Activated T-helper 17 cell treated with anti-CD3 and anti-CD28 coated beads, Interleukin-2, amount 50 U/mL, for 72 hours (primary cell): ENCODE results near the gene KISS1. TPM values are rescaled to one million over a fixed set of nuclear protein-coding genes. Genes with fewer than 3 reads are reported as not detected.
A peak's percentile ranks its signal among the peaks of the same experiment; 100 is the strongest.

Experiments used
- ATAC-seq: fragments of 150-1000 bp; cut with Tn5 transposase; replicated peaks from 2 replicates; pipeline ENCODE4 v1.10.0; 2021; ENCODE audit warnings: mild to moderate bottlenecking, moderate library complexity
- H3K27ac Mint-ChIP-seq: one replicate; pipeline ENCODE4 v1.8.0; 2022; ENCODE audit warnings: mixed read lengths
- H3K27me3 Mint-ChIP-seq: one replicate; pipeline ENCODE4 v1.8.0; 2022; ENCODE audit warnings: mixed read lengths
- H3K36me3 Mint-ChIP-seq: one replicate; pipeline ENCODE4 v1.8.0; 2022; ENCODE audit warnings: low read depth, mild to moderate bottlenecking, mixed read lengths
- H3K4me1 Mint-ChIP-seq: one replicate; pipeline ENCODE4 v1.8.0; 2022; ENCODE audit warnings: mixed read lengths
- H3K4me3 Mint-ChIP-seq: one replicate; pipeline ENCODE4 v1.8.0; 2022; ENCODE audit warnings: mild to moderate bottlenecking, mixed read lengths
- H3K9me3 Mint-ChIP-seq: one replicate; pipeline ENCODE4 v1.8.0; 2022; ENCODE audit warnings: mixed read lengths
- total RNA-seq, 2 donors: library from RNA; stranded (reverse); gene quantifications; one replicate each; pipeline ENCODE4 v1.2.3, GENCODE V29; 2022

The KISS1 gene
- total RNA-seq, 2 donors from 2014 or later, result not detected

GRCh38 chr1:204224655-204225054 lies 28.4 kb upstream of the KISS1 start:
- no peak for ATAC-seq
- Mint-ChIP-seq H3K9me3 (no peaks in the 10 kb centered on the region), H3K4me3 (no peak overlapping the region), H3K27me3 (peaks cover 3% of the 10 kb centered on the region), H3K27ac (no peak overlapping the region), H3K4me1 (no peaks in the 10 kb centered on the region), H3K36me3 (no peaks in the 10 kb centered on the region)

GRCh38 chr1:204223129-204223860 lies 27.0 kb upstream of the KISS1 start:
- H3K27me3 Mint-ChIP-seq, result peaks cover 3% of the 10 kb centered on the region
- H3K27ac Mint-ChIP-seq, result peak overlapping the region; percentile 32
- H3K9me3 Mint-ChIP-seq, result no peaks in the 10 kb centered on the region
- ATAC-seq, result no peak
- H3K36me3 Mint-ChIP-seq, result no peaks in the 10 kb centered on the region
- no peaks in the 10 kb centered on the region for H3K4me1 Mint-ChIP-seq
- H3K4me3 Mint-ChIP-seq, result no peak overlapping the region

GRCh38 chr1:204222764-204223055 lies 26.4 kb upstream of the KISS1 start:
- peak overlapping the region; percentile 32 for H3K27ac Mint-ChIP-seq
- ATAC-seq, result no peak
- H3K4me3 Mint-ChIP-seq, result no peak overlapping the region
- peaks cover 3% of the 10 kb centered on the region for H3K27me3 Mint-ChIP-seq
- H3K9me3 Mint-ChIP-seq, result no peaks in the 10 kb centered on the region
- no peaks in the 10 kb centered on the region for H3K4me1 Mint-ChIP-seq
- no peaks in the 10 kb centered on the region for H3K36me3 Mint-ChIP-seq

- Mint-ChIP-seq H3K27ac (no peak overlapping the region), H3K9me3 (no peaks in the 10 kb centered on the region), H3K27me3 (peaks cover 3% of the 10 kb centered on the region), H3K4me3 (no peak overlapping the region), H3K36me3 (no peaks in the 10 kb centered on the region), H3K4me1 (no peaks in the 10 kb centered on the region)
- ATAC-seq, result no peak
Observed at GRCh38 chr1:204222006-204222763, 25.9 kb upstream of the KISS1 start.

- no peak for ATAC-seq
- no peak overlapping the region for H3K4me3 Mint-ChIP-seq
Observed at GRCh38 chr1:204221271-204221670, 25.0 kb upstream of the KISS1 start.

GRCh38 chr1:204219971-204220616 lies 23.8 kb upstream of the KISS1 start:
- no peak for ATAC-seq
- Mint-ChIP-seq H3K36me3 (no peaks in the 10 kb centered on the region), H3K27me3 (peaks cover 3% of the 10 kb centered on the region), H3K4me1 (no peaks in the 10 kb centered on the region), H3K27ac (no peak overlapping the region), H3K9me3 (no peaks in the 10 kb centered on the region), H3K4me3 (no peak overlapping the region)

More at GRCh38 chr1:204221271-204221670, 25.0 kb upstream of the KISS1 start:
- Mint-ChIP-seq H3K36me3 (no peaks in the 10 kb centered on the region), H3K4me1 (no peaks in the 10 kb centered on the region), H3K27ac (no peak overlapping the region), H3K27me3 (peaks cover 3% of the 10 kb centered on the region), H3K9me3 (no peaks in the 10 kb centered on the region)

GRCh38 chr1:204218552-204218951 lies 22.3 kb upstream of the KISS1 start:
- Mint-ChIP-seq H3K4me1 (peaks cover 5% of the 10 kb centered on the region), H3K4me3 (no peak overlapping the region), H3K27me3 (peaks cover 6% of the 10 kb centered on the region), H3K27ac (no peak overlapping the region), H3K36me3 (no peaks in the 10 kb centered on the region), H3K9me3 (peaks cover 3% of the 10 kb centered on the region)
- no peak for ATAC-seq

GRCh38 chr1:204217648-204218000 lies 21.3 kb upstream of the KISS1 start:
- no peak for ATAC-seq
- Mint-ChIP-seq H3K36me3 (no peaks in the 10 kb centered on the region), H3K27ac (no peak overlapping the region), H3K4me1 (peaks cover 5% of the 10 kb centered on the region), H3K27me3 (peaks cover 6% of the 10 kb centered on the region), H3K9me3 (peaks cover 3% of the 10 kb centered on the region), H3K4me3 (no peak overlapping the region)

GRCh38 chr1:204216880-204217647 lies 20.8 kb upstream of the KISS1 start:
- H3K27me3 Mint-ChIP-seq, result peaks cover 6% of the 10 kb centered on the region
- H3K36me3 Mint-ChIP-seq, result no peaks in the 10 kb centered on the region
- no peak overlapping the region for H3K27ac Mint-ChIP-seq
- H3K9me3 Mint-ChIP-seq, result peaks cover 3% of the 10 kb centered on the region
- no peak for ATAC-seq
- peaks cover 5% of the 10 kb centered on the region for H3K4me1 Mint-ChIP-seq
- H3K4me3 Mint-ChIP-seq, result no peak overlapping the region

- Mint-ChIP-seq H3K27ac (no peak overlapping the region), H3K27me3 (peaks cover 3% of the 10 kb centered on the region), H3K9me3 (peaks cover 3% of the 10 kb centered on the region), H3K36me3 (no peaks in the 10 kb centered on the region), H3K4me3 (no peak overlapping the region), H3K4me1 (peaks cover 5% of the 10 kb centered on the region)
- no peak for ATAC-seq
Observed at GRCh38 chr1:204216236-204216635, 19.9 kb upstream of the KISS1 start.

- Mint-ChIP-seq H3K4me1 (peaks cover 5% of the 10 kb centered on the region), H3K36me3 (no peaks in the 10 kb centered on the region), H3K4me3 (peak within 1 kb of the TSS; percentile 65), H3K9me3 (peaks cover 3% of the 10 kb centered on the region), H3K27me3 (peaks cover 3% of the 10 kb centered on the region), H3K27ac (peak within 1 kb of the TSS; percentile 57)
- peak; percentile 63 for ATAC-seq
Observed at GRCh38 chr1:204213668-204214662, 17.7 kb upstream of the KISS1 start, which contains the start of gene GOLT1A. TSS of gene GOLT1A (minus strand) at chr1:204213988. CDS start at chr1:204213906, 82 bp downstream.

- no peak for ATAC-seq
- peaks cover 3% of the 10 kb centered on the region for H3K27me3 Mint-ChIP-seq
- peaks cover 5% of the 10 kb centered on the region for H3K4me1 Mint-ChIP-seq
- H3K4me3 Mint-ChIP-seq, result no peak overlapping the region
- no peaks in the 10 kb centered on the region for H3K36me3 Mint-ChIP-seq
- H3K9me3 Mint-ChIP-seq, result peaks cover 3% of the 10 kb centered on the region
- H3K27ac Mint-ChIP-seq, result no peak overlapping the region
Observed at GRCh38 chr1:204212715-204213114, 16.4 kb upstream of the KISS1 start.

- Mint-ChIP-seq H3K27me3 (peaks cover 7% of the 10 kb centered on the region), H3K4me1 (peaks cover 5% of the 10 kb centered on the region), H3K4me3 (no peak overlapping the region), H3K9me3 (peaks cover 3% of the 10 kb centered on the region), H3K36me3 (no peaks in the 10 kb centered on the region), H3K27ac (no peak overlapping the region)
- ATAC-seq, result no peak
Observed at GRCh38 chr1:204211046-204211445, 14.8 kb upstream of the KISS1 start.
